Activated CD8-positive, alpha-beta memory T cell treated with anti-CD3 and anti-CD28 coated beads, Interleukin-2, amount 50 U/mL, for 4 hours (primary cell): ENCODE data around the gene FSCN2.

Source experiments
- DNase-seq: peaks from one replicate; pipeline ENCODE4 v3.0.0-alpha.2; 2020

The FSCN2 gene

GRCh38 chr17:81563861-81564586, 35.8 kb downstream of the FSCN2 start:
- DNase-seq: no peak

- DNase-seq: no peak
Measured at GRCh38 chr17:81564778-81565177, 36.6 kb downstream of the FSCN2 start.

- no peak for DNase-seq
Measured at GRCh38 chr17:81565231-81565630, 37.1 kb downstream of the FSCN2 start.

GRCh38 chr17:81566461-81567126, 38.4 kb downstream of the FSCN2 start:
- no peak for DNase-seq

- DNase-seq: no peak
Measured at GRCh38 chr17:81567191-81567590, 39.0 kb downstream of the FSCN2 start.

- no peak for DNase-seq
Measured at GRCh38 chr17:81568416-81568815, 40.2 kb downstream of the FSCN2 start.

GRCh38 chr17:81569986-81570514, 41.9 kb downstream of the FSCN2 start:
- no peak for DNase-seq

- no peak for DNase-seq
Measured at GRCh38 chr17:81570964-81571363, 42.8 kb downstream of the FSCN2 start.

GRCh38 chr17:81572563-81573168, 44.5 kb downstream of the FSCN2 start:
- DNase-seq: no peak

GRCh38 chr17:81573794-81574642, 45.8 kb downstream of the FSCN2 start:
- DNase-seq: no peak

- DNase-seq: no peak
Measured at GRCh38 chr17:81574643-81574956, 46.4 kb downstream of the FSCN2 start.

- no peak for DNase-seq
Measured at GRCh38 chr17:81575836-81576235, 47.7 kb downstream of the FSCN2 start.

GRCh38 chr17:81576621-81577277, 48.6 kb downstream of the FSCN2 start:
- no peak for DNase-seq

- no peak for DNase-seq
Measured at GRCh38 chr17:81577278-81578000, 49.3 kb downstream of the FSCN2 start.

- DNase-seq: no peak
Measured at GRCh38 chr17:81578038-81578441, 49.9 kb downstream of the FSCN2 start.

- no peak for DNase-seq
Measured at GRCh38 chr17:81578561-81579225, 50.5 kb downstream of the FSCN2 start.

- no peak for DNase-seq
Measured at GRCh38 chr17:81579298-81579697, 51.1 kb downstream of the FSCN2 start.

GRCh38 chr17:81579821-81580321, 51.7 kb downstream of the FSCN2 start:
- no peak for DNase-seq

- no peak for DNase-seq
Measured at GRCh38 chr17:81580481-81580880, 52.3 kb downstream of the FSCN2 start.

- DNase-seq: no peak
Measured at GRCh38 chr17:81581758-81582157, 53.6 kb downstream of the FSCN2 start.

GRCh38 chr17:81582341-81582740, 54.2 kb downstream of the FSCN2 start:
- DNase-seq: no peak
